Measurements from ENCODE around the gene MNS1.
"Not testable (repeated sequence)": the region's sequence is repeated elsewhere in the genome, so short reads cannot be mapped to it uniquely, and the experiment has no call there.

The MNS1 gene

DNA sequence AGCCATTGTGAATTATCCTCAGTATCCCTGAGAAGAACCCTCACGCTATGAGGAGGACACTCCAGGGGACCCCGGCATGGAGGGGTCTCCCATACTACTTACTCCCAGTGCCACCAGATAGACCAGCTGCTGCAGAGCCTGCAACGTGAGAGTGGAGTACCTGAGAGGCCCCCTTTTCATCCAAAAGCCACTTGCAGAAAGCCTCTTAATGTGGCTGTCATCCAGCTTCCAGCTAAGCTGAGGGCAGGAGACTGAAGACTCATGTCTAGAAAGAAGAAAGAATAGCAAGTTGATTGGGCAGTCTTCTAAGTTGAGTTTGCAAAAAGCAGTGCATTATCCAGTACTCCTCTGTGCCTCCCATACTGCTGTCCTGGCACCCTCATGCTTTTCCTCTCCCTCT is 27.3 kb upstream of the MNS1 start:
- no peak overlapping the region for H3K4me3 ChIP-seq (replicated peaks; ENCODE audit: low read depth, low read length)
- TF ChIP-seq, protein P1, sequence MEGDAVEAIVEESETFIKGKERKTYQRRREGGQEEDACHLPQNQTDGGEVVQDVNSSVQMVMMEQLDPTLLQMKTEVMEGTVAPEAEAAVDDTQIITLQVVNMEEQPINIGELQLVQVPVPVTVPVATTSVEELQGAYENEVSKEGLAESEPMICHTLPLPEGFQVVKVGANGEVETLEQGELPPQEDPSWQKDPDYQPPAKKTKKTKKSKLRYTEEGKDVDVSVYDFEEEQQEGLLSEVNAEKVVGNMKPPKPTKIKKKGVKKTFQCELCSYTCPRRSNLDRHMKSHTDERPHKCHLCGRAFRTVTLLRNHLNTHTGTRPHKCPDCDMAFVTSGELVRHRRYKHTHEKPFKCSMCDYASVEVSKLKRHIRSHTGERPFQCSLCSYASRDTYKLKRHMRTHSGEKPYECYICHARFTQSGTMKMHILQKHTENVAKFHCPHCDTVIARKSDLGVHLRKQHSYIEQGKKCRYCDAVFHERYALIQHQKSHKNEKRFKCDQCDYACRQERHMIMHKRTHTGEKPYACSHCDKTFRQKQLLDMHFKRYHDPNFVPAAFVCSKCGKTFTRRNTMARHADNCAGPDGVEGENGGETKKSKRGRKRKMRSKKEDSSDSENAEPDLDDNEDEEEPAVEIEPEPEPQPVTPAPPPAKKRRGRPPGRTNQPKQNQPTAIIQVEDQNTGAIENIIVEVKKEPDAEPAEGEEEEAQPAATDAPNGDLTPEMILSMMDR (IDR thresholded peaks at IDR 0.05; ENCODE audit: insufficient read depth, low read length, poor library complexity, severe bottlenecking) = no peak
- H3K27me3 ChIP-seq (replicated peaks; ENCODE audit: control insufficient read depth, insufficient read depth, low read length) = no peaks in the 10 kb centered on the region
- H3K36me3 ChIP-seq (ENCODE audit: control insufficient read depth, insufficient read depth, low read length) = no peaks in the 10 kb centered on the region
- no peak for DNase-seq (ENCODE audit: extremely low read depth, insufficient read length)

DNA sequence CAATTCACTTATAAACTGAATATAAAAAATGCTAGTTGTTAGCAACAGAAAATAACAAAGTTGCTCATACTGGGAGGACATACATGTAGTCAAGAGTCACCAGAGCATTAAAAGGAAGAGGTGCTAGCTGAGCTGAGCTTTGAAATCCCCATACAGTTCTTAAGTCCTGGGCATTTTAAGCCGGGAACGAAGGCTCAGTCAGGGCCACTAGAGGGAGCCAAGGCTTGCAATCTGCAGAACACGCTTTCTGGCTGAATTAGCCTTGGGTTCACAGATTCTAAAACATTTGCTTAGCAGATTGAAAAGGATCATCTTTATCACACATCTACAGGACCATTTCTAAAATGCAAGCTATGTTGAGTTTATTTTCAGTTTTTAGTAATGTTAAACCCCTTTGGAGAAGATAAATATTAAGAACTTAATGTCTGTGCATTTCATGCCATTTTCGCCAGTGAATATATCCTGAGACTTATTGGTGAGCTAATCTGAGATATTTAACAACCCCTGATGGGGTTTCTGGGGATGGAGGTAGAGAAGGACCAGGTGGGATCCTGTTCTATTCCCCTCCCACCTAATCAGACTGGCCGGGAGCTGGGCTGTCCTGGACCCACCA is 26.3 kb upstream of the MNS1 start:
- no peaks in the 10 kb centered on the region for H3K36me3 ChIP-seq (ENCODE audit: control insufficient read depth, insufficient read depth, low read length)
- no peak for DNase-seq (ENCODE audit: extremely low read depth, insufficient read length)
- TF ChIP-seq, protein P1 (IDR thresholded peaks at IDR 0.05; ENCODE audit: insufficient read depth, low read length, poor library complexity, severe bottlenecking) = peak; percentile 97
- no peak overlapping the region for H3K4me3 ChIP-seq (replicated peaks; ENCODE audit: low read depth, low read length)
- no peaks in the 10 kb centered on the region for H3K27me3 ChIP-seq (replicated peaks; ENCODE audit: control insufficient read depth, insufficient read depth, low read length)

DNA sequence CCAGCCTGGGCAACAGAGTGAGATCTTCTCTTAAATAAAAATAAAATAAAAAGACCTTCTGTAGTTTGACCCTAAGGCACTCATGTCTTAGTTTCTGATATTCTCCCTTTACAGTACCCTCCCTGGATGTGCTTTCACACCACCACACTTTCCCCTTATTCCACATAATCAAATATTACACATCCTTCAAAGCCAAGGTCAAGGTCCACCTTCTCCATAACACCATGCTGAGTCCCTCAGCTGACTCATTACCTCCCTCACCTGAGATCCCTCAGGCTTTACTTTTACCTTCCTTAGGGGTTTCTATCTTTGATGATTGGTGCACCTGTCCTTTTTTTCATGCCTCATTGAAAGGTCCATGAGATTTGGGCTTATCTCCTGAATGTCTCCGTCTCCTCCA is 25.5 kb upstream of the MNS1 start:
- Histone ChIP-seq H3K4me3 (replicated peaks; ENCODE audit: low read depth, low read length) (no peak overlapping the region), H3K27me3 (replicated peaks; ENCODE audit: control insufficient read depth, insufficient read depth, low read length) (no peaks in the 10 kb centered on the region), H3K36me3 (ENCODE audit: control insufficient read depth, insufficient read depth, low read length) (no peaks in the 10 kb centered on the region)
- no peak for DNase-seq (ENCODE audit: extremely low read depth, insufficient read length)
- TF ChIP-seq, protein P1 (IDR thresholded peaks at IDR 0.05; ENCODE audit: insufficient read depth, low read length, poor library complexity, severe bottlenecking) = no peak

DNA sequence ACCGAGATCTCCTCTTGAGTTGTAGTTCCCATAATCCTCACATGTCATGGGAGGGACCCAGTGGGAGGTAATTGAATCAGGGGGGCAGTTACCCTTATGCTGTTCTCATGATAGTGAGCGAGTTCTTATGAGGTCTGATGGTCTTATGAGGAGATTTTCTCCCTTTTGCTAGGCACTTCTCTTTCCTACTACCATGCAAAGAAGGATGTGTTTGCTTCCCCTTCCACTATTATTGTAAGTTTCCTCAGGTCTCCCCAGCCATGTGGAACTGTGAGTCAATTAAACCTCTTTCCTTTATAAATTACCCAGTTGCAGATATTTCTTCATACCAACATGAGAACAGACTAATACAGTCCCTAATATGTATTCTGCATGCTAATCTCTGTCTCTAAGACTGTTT is 21.3 kb upstream of the MNS1 start:
- DNase-seq (ENCODE audit: extremely low read depth, insufficient read length); H3K4me3 ChIP-seq (replicated peaks; ENCODE audit: low read depth, low read length); H3K36me3 ChIP-seq (ENCODE audit: control insufficient read depth, insufficient read depth, low read length); H3K27me3 ChIP-seq (replicated peaks; ENCODE audit: control insufficient read depth, insufficient read depth, low read length): not testable (repeated sequence)

DNA sequence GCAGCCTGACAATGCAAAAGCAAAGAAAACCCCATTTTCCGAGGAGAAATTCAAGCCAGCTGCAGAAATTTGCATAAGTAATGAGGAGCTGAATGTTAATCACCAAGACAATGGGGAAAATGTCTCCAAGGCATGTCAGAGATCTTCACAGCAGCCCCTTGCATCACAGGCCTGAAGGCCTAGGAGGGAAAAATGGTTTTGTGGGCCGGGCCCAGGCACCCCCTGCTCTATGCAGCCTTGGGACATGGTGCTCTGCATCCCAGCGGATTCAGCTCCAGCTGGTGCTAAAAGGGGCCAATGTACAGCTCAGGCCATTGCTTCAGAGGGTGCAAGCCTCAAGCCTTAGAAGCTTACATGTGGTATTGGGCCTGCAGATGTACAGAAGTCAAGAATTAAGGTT is 20.5 kb upstream of the MNS1 start:
- not testable (repeated sequence) for DNase-seq (ENCODE audit: extremely low read depth, insufficient read length); H3K36me3 ChIP-seq (ENCODE audit: control insufficient read depth, insufficient read depth, low read length); H3K4me3 ChIP-seq (replicated peaks; ENCODE audit: low read depth, low read length)

DNA sequence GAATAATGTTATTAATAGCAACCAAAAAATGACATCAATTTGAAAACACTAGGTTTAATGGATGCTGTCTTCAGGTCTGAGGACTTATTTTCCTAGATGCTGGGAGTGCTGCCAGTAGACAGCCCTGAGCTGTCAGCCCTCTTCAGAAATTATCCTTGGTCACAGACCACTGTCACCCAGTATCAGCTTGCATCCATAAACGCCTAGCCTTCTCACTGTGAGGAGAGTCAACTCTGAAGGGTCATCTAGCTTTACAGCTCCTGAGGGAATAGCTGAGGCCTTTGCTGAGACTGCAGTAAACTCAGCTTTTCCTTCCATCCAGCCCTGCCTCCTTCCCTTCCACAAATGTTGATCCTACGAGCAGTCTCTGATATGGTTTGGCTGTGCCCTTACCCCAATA is 19.4 kb upstream of the MNS1 start:
- no peak overlapping the region for H3K4me3 ChIP-seq (replicated peaks; ENCODE audit: low read depth, low read length)
- H3K36me3 ChIP-seq (ENCODE audit: control insufficient read depth, insufficient read depth, low read length) = no peaks in the 10 kb centered on the region
- DNase-seq (ENCODE audit: extremely low read depth, insufficient read length) = no peak
- TF ChIP-seq, protein P1 (IDR thresholded peaks at IDR 0.05; ENCODE audit: insufficient read depth, low read length, poor library complexity, severe bottlenecking) = no peak
- H3K27me3 ChIP-seq (replicated peaks; ENCODE audit: control insufficient read depth, insufficient read depth, low read length) = no peaks in the 10 kb centered on the region

More for the DNA sequence above, 20.5 kb upstream of the MNS1 start:
- H3K27me3 ChIP-seq (replicated peaks; ENCODE audit: control insufficient read depth, insufficient read depth, low read length) = not testable (repeated sequence)

DNA sequence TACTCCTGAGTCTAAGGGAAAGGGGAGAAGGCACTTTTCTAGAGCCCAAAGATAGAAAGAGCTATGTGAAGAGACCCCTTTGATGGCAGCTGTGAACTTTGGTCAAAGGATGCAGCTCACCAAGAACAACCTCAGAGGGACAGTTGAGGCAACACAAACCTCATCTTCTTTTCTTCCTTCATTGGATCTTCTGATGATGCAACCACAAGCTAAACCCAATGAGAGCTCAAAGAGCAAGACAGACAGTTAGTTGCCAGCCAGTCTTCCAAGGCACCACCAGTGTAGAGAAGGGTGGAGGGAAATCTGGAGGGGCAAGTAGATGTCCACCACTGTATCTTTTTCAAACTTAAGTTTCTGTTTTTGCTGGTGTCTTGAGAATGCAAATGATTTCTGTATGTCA is 10.4 kb upstream of the MNS1 start:
- Histone ChIP-seq H3K36me3 (ENCODE audit: control insufficient read depth, insufficient read depth, low read length) (no peaks in the 10 kb centered on the region), H3K4me3 (replicated peaks; ENCODE audit: low read depth, low read length) (no peak overlapping the region), H3K27me3 (replicated peaks; ENCODE audit: control insufficient read depth, insufficient read depth, low read length) (no peaks in the 10 kb centered on the region)
- TF ChIP-seq, protein P1 (IDR thresholded peaks at IDR 0.05; ENCODE audit: insufficient read depth, low read length, poor library complexity, severe bottlenecking) = no peak
- no peak for DNase-seq (ENCODE audit: extremely low read depth, insufficient read length)

Measured in GM06990 (cell line).